ENCODE measurements around the gene KLK4.

GRCh38 chr19:50949861-50950260 lies 38.7 kb upstream of the KLK4 start:
- TF ChIP-seq RAD51 (IDR thresholded peaks at IDR 0.05; ENCODE audit: borderline replicate concordance) (no peak), ZNF691 (CRISPR knock-in tag; IDR thresholded peaks at IDR 0.05; ENCODE audit: borderline replicate concordance, low read depth) (no peak), HHEX (CRISPR knock-in tag; IDR thresholded peaks at IDR 0.05) (no peak), SP2 (CRISPR knock-in tag; IDR thresholded peaks at IDR 0.05) (no peak), CREB3 (CRISPR knock-in tag; IDR thresholded peaks at IDR 0.05) (no peak)
